Measurements from ENCODE around the gene COL18A1. TPM values are rescaled to one million over a fixed set of nuclear protein-coding genes. Genes with fewer than 3 reads are reported as not detected.

The COL18A1 gene
- total and polyA plus RNA-seq, 8 donors: 38.7 to 301 (median 77.8) TPM

- H3K27me3 ChIP-seq: no peaks in the 10 kb centered on the region
- TF ChIP-seq, protein P1, sequence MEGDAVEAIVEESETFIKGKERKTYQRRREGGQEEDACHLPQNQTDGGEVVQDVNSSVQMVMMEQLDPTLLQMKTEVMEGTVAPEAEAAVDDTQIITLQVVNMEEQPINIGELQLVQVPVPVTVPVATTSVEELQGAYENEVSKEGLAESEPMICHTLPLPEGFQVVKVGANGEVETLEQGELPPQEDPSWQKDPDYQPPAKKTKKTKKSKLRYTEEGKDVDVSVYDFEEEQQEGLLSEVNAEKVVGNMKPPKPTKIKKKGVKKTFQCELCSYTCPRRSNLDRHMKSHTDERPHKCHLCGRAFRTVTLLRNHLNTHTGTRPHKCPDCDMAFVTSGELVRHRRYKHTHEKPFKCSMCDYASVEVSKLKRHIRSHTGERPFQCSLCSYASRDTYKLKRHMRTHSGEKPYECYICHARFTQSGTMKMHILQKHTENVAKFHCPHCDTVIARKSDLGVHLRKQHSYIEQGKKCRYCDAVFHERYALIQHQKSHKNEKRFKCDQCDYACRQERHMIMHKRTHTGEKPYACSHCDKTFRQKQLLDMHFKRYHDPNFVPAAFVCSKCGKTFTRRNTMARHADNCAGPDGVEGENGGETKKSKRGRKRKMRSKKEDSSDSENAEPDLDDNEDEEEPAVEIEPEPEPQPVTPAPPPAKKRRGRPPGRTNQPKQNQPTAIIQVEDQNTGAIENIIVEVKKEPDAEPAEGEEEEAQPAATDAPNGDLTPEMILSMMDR (IDR thresholded peaks at IDR 0.05): no peak
- ATAC-seq (no peak), FAIRE-seq (no peak), DNase-seq (no peak)
- H3K4me3 ChIP-seq: peak overlapping the region in 2 of 4 donors; percentile 40 to 59
- WGBS, 2 donors: 26 to 29% methylated on average over 12 of the region's 12 CpGs
- no peaks in the 10 kb centered on the region for H3K4me1 ChIP-seq
- no peaks in the 10 kb centered on the region for H3K9me3 ChIP-seq
- H3K36me3 ChIP-seq: no peaks in the 10 kb centered on the region
- H3K27ac ChIP-seq: peak overlapping the region; percentile 79 to 96 (median 94)
- intact Hi-C loops (cut with DNase I): loop anchor here in 2 of 3 donors (5.0 to 10.0 kb wide), 3 partner anchors 41 to 261 kb away; no protein-coding TSS in a partner anchor
Observed at GRCh38 chr21:45556302-45556644, 151.3 kb downstream of the COL18A1 start.

DNA sequence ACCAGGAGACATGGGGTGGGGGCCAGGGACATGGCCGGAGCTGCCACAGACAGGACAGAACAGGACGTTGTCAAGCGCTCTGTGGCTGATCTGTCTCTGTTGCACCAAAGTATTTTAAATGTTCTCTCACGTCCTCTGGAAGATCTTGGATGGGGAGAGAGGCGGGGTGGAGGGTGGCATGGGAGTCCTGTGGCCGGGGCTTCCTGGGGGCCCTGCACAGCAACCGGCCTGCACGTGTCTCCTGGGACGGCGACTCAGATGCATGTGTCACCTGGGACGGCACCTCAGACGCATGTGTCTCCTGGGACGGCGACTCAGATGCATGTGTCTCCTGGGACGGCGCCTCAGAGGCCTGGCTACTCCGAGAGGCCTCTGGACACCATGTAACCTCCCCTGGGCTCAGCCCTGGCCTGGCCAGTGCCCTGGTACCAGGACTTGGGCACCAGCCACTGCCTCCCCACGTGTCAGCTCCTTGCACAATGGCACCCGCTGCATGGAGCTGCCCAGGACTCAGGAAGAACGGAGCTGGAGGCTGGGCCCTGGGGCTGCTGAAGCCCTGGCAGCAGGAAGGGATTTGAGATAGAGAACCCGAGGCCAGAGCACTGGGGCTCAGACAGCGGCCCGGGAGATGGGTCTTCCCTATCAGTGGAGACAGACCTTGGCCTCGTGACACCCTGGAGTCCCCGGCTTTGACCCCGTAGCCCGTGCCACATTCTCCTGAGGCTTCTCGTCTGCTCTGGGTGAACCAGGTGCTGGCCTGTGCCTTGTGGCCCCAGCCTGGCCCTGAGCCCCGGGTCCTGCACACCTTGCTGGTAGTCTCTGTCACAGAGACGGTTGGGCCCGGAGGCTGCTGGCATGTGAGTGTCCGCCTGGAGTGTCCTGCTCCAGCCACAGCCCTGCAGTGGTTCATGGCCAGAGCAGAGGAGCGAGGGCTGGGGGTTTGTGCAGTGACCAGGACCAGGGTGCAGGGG is 152.0 kb downstream of the COL18A1 start:
- 83 to 87% methylated on average over 33 of the region's 33 CpGs for WGBS, 2 donors
- intact Hi-C loops (cut with DNase I): loop anchor here in 2 of 3 donors (5.0 to 10.0 kb wide), 3 partner anchors 40 to 260 kb away; no protein-coding TSS in a partner anchor
- Histone ChIP-seq H3K4me1 (no peaks in the 10 kb centered on the region), H3K9me3 (no peaks in the 10 kb centered on the region), H3K4me3 (no peak overlapping the region), H3K36me3 (no peaks in the 10 kb centered on the region), H3K27me3 (no peaks in the 10 kb centered on the region), H3K27ac (no peak overlapping the region)
- TF ChIP-seq, protein P1 (IDR thresholded peaks at IDR 0.05): no peak
- DNase-seq (peak in 3 of 6 donors; percentile 41 to 80 (median 55)), FAIRE-seq (no peak), ATAC-seq (no peak)

DNA sequence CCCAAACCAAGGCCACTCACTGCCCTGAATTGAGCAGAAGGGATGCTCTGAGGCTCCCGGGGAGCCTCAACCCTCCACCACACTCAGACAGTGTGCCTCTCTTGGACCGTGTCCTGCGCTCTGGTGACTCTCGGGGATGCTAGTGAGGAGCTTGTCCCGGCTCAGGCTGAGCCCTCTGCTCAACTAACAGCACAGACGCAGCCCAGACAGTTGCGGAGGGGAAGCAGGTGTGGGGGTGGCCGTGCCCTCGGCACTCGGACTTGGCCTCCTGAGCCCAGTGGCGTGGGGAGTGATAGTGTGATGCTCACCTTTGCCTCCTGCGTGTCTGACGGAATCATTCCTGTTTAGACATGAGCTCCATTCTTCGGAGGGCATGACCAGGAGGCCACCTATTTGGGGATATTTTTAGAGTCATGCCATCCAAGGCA is 152.7 kb downstream of the COL18A1 start:
- H3K4me1 ChIP-seq: no peaks in the 10 kb centered on the region
- no peaks in the 10 kb centered on the region for H3K9me3 ChIP-seq
- no peak overlapping the region for H3K27ac ChIP-seq
- no peaks in the 10 kb centered on the region for H3K36me3 ChIP-seq
- no peak overlapping the region for H3K4me3 ChIP-seq
- DNase-seq (peak in 2 of 6 donors; percentile 15 to 45), ATAC-seq (no peak), FAIRE-seq (no peak)
- intact Hi-C loops (cut with DNase I): loop anchor here in 2 of 3 donors (5.0 to 10.0 kb wide), 3 partner anchors 40 to 260 kb away; no protein-coding TSS in a partner anchor
- 75 to 82% methylated on average over 14 of the region's 14 CpGs for WGBS, 2 donors
- TF ChIP-seq, protein P1 (IDR thresholded peaks at IDR 0.05): no peak
- H3K27me3 ChIP-seq: no peaks in the 10 kb centered on the region

GRCh38 chr21:45558044-45558721 is 153.2 kb downstream of the COL18A1 start:
- intact Hi-C loops (cut with DNase I): loop anchor here in 2 of 3 donors (5.0 to 10.0 kb wide), 3 partner anchors 39 to 259 kb away; no protein-coding TSS in a partner anchor
- Histone ChIP-seq H3K4me1 (no peaks in the 10 kb centered on the region), H3K27ac (no peak overlapping the region), H3K36me3 (no peaks in the 10 kb centered on the region), H3K27me3 (no peaks in the 10 kb centered on the region), H3K4me3 (no peak overlapping the region), H3K9me3 (no peaks in the 10 kb centered on the region)
- ATAC-seq: no peak
- TF ChIP-seq, protein P1 (IDR thresholded peaks at IDR 0.05): no peak
- 73 to 85% methylated on average over 26 of the region's 26 CpGs for WGBS, 2 donors
- peak in 1 of 6 donors; percentile 43 for DNase-seq
- no peak for FAIRE-seq
